Right lobe of liver (tissue), 4 donors: ENCODE results near the gene KRTAP4-3.

Experiments used
- POLR2A ChIP-seq: fragments of 450-650 bp; IDR thresholded peaks from one replicate; pipeline ENCODE4 v1.6.1; 2017; ENCODE audit warnings: antibody characterized with exemption, mild to moderate bottlenecking
- TF ChIP-seq, protein P1 (sequence below), 4 donors: fragments of 200-600 bp in 3 of 4; fragments of 450-650 bp in 1 of 4; IDR thresholded peaks; one replicate each; pipeline versions ENCODE4 v1.5.1 to v1.8.0; 2016 to 2022; ENCODE audit warnings: antibody characterized with exemption in 4 of 4, mild to moderate bottlenecking in 2 of 4
- donor health status: DM: no; HTN: no; CAD: no.
- donor health status: DM: no; HTN: no; CAD: no.
- donor health status: DM: no; HTN: yes; CAD: no.

- TF ChIP-seq, protein P1, sequence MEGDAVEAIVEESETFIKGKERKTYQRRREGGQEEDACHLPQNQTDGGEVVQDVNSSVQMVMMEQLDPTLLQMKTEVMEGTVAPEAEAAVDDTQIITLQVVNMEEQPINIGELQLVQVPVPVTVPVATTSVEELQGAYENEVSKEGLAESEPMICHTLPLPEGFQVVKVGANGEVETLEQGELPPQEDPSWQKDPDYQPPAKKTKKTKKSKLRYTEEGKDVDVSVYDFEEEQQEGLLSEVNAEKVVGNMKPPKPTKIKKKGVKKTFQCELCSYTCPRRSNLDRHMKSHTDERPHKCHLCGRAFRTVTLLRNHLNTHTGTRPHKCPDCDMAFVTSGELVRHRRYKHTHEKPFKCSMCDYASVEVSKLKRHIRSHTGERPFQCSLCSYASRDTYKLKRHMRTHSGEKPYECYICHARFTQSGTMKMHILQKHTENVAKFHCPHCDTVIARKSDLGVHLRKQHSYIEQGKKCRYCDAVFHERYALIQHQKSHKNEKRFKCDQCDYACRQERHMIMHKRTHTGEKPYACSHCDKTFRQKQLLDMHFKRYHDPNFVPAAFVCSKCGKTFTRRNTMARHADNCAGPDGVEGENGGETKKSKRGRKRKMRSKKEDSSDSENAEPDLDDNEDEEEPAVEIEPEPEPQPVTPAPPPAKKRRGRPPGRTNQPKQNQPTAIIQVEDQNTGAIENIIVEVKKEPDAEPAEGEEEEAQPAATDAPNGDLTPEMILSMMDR (IDR thresholded peaks at IDR 0.05), result no peak
- TF ChIP-seq POLR2A, result no peak
Observed at GRCh38 chr17:41186872-41187271, 18.9 kb upstream of the KRTAP4-3 start.
